M059J (cell line): ENCODE data around the gene SLC38A2. TPM values are rescaled to one million over a fixed set of nuclear protein-coding genes. Genes with fewer than 3 reads are reported as not detected.

Source experiments
- DNase-seq: peaks from one replicate; pipeline ENCODE4 v3.0.0-alpha.2; 2012; ENCODE audit warnings: low read depth
- total RNA-seq: library from RNA; depleted of rRNA; stranded (reverse); fragments of >200 nt; shearing (Covaris generic); gene quantifications from 2 replicates; pipeline ENCODE4 v1.2.3, GENCODE V29; 2014

Gene SLC38A2
- total RNA-seq, 1 experiment from 2014 or later = 447 TPM

GRCh38 chr12:46395388-46395787 is 22.8 kb upstream of the SLC38A2 start:
- no peak for DNase-seq

GRCh38 chr12:46391630-46392029 is 19.1 kb upstream of the SLC38A2 start:
- peak; percentile 52 for DNase-seq

DNA sequence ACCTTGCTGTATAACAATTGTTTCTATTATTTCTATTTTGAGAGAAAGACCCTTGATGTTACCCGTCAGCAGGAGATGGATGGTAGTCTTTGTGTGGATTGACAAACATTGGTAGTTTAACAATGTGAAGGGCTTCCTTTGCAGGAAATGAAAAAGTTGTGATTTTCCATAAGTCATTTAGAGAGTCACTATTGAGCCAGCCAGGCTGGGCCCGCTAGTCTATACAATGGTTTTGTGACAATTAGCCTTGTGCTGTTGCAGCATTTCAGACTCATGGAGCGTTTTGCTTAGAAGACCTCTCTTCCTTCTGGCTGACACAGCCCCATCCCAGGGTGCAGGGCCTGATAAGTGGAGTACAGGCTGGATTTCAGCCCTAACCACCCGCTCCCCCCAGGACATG is 18.3 kb upstream of the SLC38A2 start:
- no peak for DNase-seq

DNA sequence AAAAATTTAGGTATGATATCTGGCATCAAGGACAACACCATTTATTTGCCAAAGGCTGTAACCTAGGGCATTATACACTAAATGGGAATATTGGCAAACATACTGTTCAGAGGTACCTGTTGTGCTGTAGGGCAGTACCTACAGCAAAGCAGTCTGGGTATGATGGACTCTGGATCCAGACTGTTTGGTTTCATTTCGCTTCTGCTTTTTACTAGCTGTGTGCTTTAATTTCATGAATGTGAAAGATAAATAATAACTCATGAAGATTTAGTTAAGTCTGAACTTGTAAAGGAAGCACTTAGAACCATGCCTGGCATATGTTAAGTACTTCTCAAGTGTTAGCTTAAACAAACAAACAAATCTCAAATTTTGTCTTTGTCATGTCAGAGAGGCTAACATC is 17.7 kb upstream of the SLC38A2 start:
- no peak for DNase-seq

DNA sequence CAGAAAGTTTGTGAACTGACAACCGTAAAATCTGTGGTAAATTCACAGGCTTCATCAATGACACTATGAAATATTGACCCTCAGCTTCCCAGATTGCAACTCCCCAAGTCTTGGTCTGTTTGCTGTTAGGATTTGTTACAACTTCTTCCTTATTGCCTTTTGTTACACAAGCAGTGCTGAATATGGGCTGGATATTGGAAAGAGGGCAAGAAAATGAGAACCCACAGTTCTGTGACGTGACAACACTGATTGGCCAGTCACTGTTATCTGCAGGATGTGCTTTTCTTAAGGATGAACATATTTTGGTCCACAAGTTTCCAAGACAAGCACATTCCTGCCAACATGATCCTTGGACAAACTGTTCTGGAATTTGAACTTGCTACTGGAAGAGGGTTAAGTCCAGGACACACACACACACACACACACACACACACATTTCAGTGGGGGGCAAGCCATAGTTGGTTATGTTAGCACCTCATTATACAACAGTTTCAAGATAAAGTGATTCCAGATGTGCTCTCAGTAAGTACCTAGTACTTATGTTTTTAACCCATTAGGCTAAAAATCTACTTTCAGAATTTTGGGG is 16.6 kb upstream of the SLC38A2 start:
- peak; percentile 75 for DNase-seq

GRCh38 chr12:46388427-46389021 is 16.0 kb upstream of the SLC38A2 start:
- DNase-seq = peak; percentile 80

GRCh38 chr12:46387670-46388069 is 15.1 kb upstream of the SLC38A2 start:
- DNase-seq = peak; percentile 56

GRCh38 chr12:46386877-46387629 is 14.5 kb upstream of the SLC38A2 start:
- DNase-seq = peak; percentile 67

GRCh38 chr12:46386360-46386867 is 13.8 kb upstream of the SLC38A2 start:
- peak; percentile 89 for DNase-seq

- no peak for DNase-seq
Observed at GRCh38 chr12:46385438-46385837, 12.9 kb upstream of the SLC38A2 start.

DNA sequence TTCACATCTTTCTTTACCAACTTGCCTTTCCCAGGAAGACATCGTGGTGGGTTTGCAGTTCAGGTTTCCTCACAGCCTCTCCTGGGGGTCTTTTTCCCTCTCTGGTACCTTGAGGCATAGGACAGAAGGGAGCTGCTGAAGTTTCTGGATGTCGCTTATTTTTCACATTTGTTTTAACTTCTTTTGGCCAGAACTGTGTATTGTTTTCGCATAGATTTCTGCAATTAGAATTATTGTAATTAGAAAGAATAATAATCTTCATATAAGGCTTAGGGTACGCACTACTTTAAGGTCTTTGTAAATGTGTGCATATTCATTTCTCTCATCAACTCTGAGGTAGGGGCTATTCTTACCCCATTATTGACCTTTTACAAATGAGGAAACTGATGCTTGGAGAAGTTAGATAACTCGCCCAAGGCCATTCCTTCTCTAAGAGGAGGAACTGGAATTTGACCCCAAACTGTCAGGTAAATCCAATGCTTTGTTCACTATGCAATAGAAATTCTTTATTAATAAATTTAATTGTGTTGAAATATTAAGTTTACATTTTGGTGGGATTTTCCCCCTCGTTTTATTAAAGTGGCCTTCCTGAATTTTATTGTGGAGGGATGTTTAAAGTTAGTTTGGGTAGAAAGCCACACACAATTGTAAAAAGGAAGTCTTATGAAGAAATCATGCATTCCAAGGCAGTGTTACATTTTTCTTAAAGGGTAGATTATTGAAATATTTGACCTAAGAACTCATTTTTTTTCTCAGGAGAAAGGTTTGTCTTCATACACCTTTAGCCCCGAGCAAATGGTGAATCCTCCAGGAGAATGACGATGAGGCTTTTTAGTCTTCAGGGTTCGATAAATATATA is 12.1 kb upstream of the SLC38A2 start:
- no peak for DNase-seq

DNA sequence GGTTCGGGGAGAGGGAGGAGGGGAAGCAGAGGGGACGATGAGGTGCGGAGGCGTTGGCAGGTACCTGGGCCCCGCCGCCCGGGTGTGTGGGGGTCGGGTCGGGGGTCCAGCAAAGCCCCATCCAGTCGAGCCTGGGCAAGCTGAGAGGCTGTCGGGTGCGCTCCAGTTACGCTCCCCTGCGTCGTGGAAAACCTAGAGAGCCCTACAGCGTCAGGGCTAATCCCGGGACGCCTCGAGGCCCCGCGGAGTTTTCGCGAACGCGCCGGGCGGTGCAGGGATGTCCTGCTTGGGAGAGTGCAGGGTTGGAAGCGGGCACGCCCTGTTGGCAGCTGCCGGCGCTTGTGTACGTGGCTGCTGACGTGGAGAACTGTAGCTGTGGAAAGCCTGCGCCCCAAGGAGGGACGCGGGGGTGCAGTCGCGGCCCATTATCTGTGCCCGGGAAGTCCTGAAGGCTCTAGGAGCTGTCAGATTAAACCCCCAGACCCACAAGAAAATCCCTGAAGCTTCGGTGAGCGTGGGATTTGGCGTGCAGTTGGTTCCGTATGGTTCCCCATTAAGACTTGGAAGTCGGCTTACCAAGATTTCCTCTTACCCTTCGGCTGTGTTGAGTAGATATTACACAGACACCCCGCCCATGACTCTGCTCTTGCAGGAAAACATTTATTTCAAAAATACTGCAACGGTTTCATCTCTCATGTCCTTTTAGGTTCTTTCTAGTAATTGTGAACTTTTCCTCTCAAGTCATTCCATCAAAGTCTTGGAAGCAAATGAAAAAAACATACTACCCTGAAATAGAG is 11.3 kb upstream of the SLC38A2 start:
- peak; percentile 91 for DNase-seq

- DNase-seq = peak; percentile 96
Observed at GRCh38 chr12:46382964-46383653, 10.5 kb upstream of the SLC38A2 start.

DNA sequence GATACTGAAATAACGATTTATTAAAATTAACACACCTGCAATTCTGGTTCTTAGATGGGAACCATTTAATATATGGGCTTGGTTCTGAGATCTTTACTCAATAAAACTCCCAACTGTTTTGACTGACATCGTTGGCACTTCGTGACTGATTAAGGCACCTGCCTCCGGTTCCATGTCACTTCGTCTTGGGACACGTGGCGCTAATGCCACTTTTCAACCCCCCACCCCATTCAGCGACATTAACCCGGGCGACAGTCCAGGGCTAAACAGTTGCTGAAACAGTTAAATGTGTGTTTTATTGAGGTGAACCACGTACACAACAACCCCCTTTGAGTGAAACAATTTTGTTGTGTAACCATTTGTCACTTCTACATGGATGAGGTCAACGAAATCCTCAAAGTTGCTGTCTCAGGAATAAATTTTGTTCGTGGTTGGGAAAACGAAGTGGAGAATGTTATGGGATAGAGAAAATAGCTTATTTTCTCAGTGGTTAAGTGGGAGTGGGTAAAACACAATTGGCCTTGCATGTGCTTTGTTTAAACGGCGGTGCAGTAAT is 9.9 kb upstream of the SLC38A2 start:
- peak; percentile 52 for DNase-seq

GRCh38 chr12:46380881-46381280 is 8.3 kb upstream of the SLC38A2 start:
- DNase-seq = no peak

GRCh38 chr12:46380022-46380796 is 7.6 kb upstream of the SLC38A2 start:
- DNase-seq = no peak

- no peak for DNase-seq
Observed at GRCh38 chr12:46379352-46379751, 6.8 kb upstream of the SLC38A2 start.

DNA sequence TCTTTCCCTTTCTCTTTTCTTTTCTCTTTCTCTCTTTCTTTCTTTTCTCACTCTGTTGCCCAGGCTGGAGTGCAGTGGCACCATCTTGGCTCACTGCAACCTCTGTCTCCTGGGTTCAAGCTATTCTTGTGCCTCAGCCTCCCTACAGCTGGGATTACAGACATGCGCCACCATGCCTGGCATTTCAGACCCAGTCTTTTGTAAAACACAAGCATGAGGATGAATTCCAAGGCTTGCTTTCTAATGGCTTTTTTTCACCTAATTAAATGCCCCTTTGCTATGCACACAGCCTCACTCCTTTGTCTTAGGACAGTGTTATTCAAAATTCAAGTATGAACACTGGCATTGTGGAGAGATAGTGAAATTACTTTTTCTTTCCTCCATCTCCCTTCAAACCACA is 6.0 kb upstream of the SLC38A2 start:
- no peak for DNase-seq

DNA sequence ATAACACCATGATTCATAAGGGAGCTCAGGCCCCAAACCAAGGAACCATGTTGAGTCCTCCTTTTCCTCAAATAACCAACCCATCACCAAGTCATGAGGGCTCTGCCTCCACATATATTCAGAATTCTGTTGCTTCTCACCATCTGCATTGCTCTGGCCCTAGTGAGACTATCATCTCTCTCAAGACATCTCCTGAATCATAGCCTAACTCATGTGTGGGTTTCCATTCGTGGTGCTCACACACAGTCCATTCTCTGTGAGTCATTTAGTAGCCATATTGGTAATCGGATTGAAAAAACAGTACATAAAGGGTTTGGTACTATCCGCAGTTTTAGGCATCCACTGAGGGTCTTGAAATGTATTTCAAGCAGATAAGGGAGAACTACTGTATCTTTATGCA is 5.1 kb upstream of the SLC38A2 start:
- peak; percentile 52 for DNase-seq
